Large intestine (tissue), 3 donors: ENCODE measurements around the gene PAQR9. TPM values are rescaled to one million over a fixed set of nuclear protein-coding genes. Genes with fewer than 3 reads are reported as not detected.
"Not testable (repeated sequence)": the region's sequence is repeated elsewhere in the genome, so short reads cannot be mapped to it uniquely, and the experiment has no call there.

ENCODE experiments used
- DNase-seq, 2 donors: peaks; one replicate each; pipeline versions ENCODE4 v3.0.0 to v3.0.0-alpha.2; 2013
- H3K27ac ChIP-seq: one replicate; pipeline ENCODE4 v1.5.1; 2013; ENCODE audit warnings: low read length
- H3K27me3 ChIP-seq: 2 replicates; pipeline ENCODE4 v1.6.1; 2013; ENCODE audit warnings: low read length; ENCODE audit not compliant: control insufficient read depth, insufficient read depth
- H3K36me3 ChIP-seq: 2 replicates; pipeline ENCODE4 v1.6.1; 2013; ENCODE audit warnings: low read length; ENCODE audit not compliant: control insufficient read depth, insufficient read depth
- H3K4me1 ChIP-seq: one replicate; pipeline ENCODE4 v1.6.1; 2013; ENCODE audit warnings: low read length; ENCODE audit not compliant: control insufficient read depth, insufficient read depth
- H3K4me3 ChIP-seq: one replicate; pipeline ENCODE4 v1.5.1; 2013; ENCODE audit warnings: low read length
- H3K9me3 ChIP-seq: one replicate; pipeline ENCODE4 v1.6.1; 2013; ENCODE audit warnings: mild to moderate bottlenecking, low read depth, low read length, moderate library complexity; ENCODE audit not compliant: control insufficient read depth
- WGBS: methylation state at CpG from one replicate; pipeline ENCODE4 v1.1.5; 2013; ENCODE audit warnings: low lambda C conversion rate; ENCODE audit not compliant: insufficient coverage; 5-methylcytosine and 5-hydroxymethylcytosine counted together
- polyA plus RNA-seq: library from polyadenylated mRNA; unstranded; fragments of 120-200 nt; gene quantifications from one replicate; pipeline ENCODE4 v1.2.1, GENCODE V29; 2013

PAQR9 gene
- polyA plus RNA-seq, 1 donor, result 0.13 TPM

GRCh38 chr3:142999881-143000280 lies 36.4 kb upstream of the PAQR9 start:
- no CpG with 5 or more reads among the region's 4 CpGs for WGBS
- Histone ChIP-seq H3K27me3 (no peaks in the 10 kb centered on the region), H3K4me1 (peaks cover 6% of the 10 kb centered on the region), H3K36me3 (no peaks in the 10 kb centered on the region), H3K27ac (peak overlapping the region; percentile 93), H3K4me3 (peak overlapping the region; percentile 88), H3K9me3 (no peaks in the 10 kb centered on the region)
- no peak for DNase-seq

GRCh38 chr3:142998439-142998838 lies 35.0 kb upstream of the PAQR9 start:
- no peak overlapping the region for H3K4me3 ChIP-seq
- H3K4me1 ChIP-seq, result peaks cover 6% of the 10 kb centered on the region
- no peaks in the 10 kb centered on the region for H3K9me3 ChIP-seq
- no CpG with 5 or more reads among the region's 3 CpGs for WGBS
- no peaks in the 10 kb centered on the region for H3K36me3 ChIP-seq
- no peaks in the 10 kb centered on the region for H3K27me3 ChIP-seq
- no peak for DNase-seq
- H3K27ac ChIP-seq, result no peak overlapping the region

GRCh38 chr3:142997330-142997729 lies 33.9 kb upstream of the PAQR9 start:
- H3K4me3 ChIP-seq, result no peak overlapping the region
- H3K27me3 ChIP-seq, result no peaks in the 10 kb centered on the region
- H3K9me3 ChIP-seq, result no peaks in the 10 kb centered on the region
- no CpG with 5 or more reads among the region's 2 CpGs for WGBS
- peaks cover 6% of the 10 kb centered on the region for H3K4me1 ChIP-seq
- no peak overlapping the region for H3K27ac ChIP-seq
- DNase-seq, result no peak
- H3K36me3 ChIP-seq, result no peaks in the 10 kb centered on the region

GRCh38 chr3:142993958-142994442 lies 30.5 kb upstream of the PAQR9 start:
- peak in 1 of 2 donors; percentile 49 for DNase-seq
- Histone ChIP-seq H3K9me3 (no peaks in the 10 kb centered on the region), H3K4me1 (no peaks in the 10 kb centered on the region), H3K36me3 (no peaks in the 10 kb centered on the region), H3K4me3 (no peak overlapping the region), H3K27ac (no peak overlapping the region), H3K27me3 (no peaks in the 10 kb centered on the region)
- 60% methylated on average over 1 of the region's 4 CpGs for WGBS

GRCh38 chr3:142992323-142992722 lies 28.8 kb upstream of the PAQR9 start:
- no CpG with 5 or more reads among the region's 7 CpGs for WGBS
- Histone ChIP-seq H3K27ac (no peak overlapping the region), H3K4me3 (no peak overlapping the region), H3K27me3 (no peaks in the 10 kb centered on the region), H3K9me3 (no peaks in the 10 kb centered on the region), H3K36me3 (no peaks in the 10 kb centered on the region), H3K4me1 (no peaks in the 10 kb centered on the region)
- no peak for DNase-seq

- no peaks in the 10 kb centered on the region for H3K4me1 ChIP-seq
- DNase-seq, result no peak
- no peaks in the 10 kb centered on the region for H3K36me3 ChIP-seq
- H3K9me3 ChIP-seq, result no peaks in the 10 kb centered on the region
- no peak overlapping the region for H3K4me3 ChIP-seq
- H3K27me3 ChIP-seq, result no peaks in the 10 kb centered on the region
- no CpG with 5 or more reads among the region's 5 CpGs for WGBS
- H3K27ac ChIP-seq, result no peak overlapping the region
Measured at GRCh38 chr3:142990721-142991120, 27.2 kb upstream of the PAQR9 start.

GRCh38 chr3:142988826-142989225 lies 25.4 kb upstream of the PAQR9 start:
- not testable (repeated sequence) for H3K36me3 ChIP-seq, H3K4me3 ChIP-seq, H3K27me3 ChIP-seq, DNase-seq, H3K4me1 ChIP-seq, H3K27ac ChIP-seq, H3K9me3 ChIP-seq
- no CpG with 5 or more reads among the region's 3 CpGs for WGBS

- DNase-seq, result not testable (repeated sequence)
Measured at GRCh38 chr3:142988221-142988620, 24.7 kb upstream of the PAQR9 start.

GRCh38 chr3:142987707-142988106 lies 24.2 kb upstream of the PAQR9 start:
- WGBS, result no CpG with 5 or more reads among the region's 7 CpGs
- no peaks in the 10 kb centered on the region for H3K36me3 ChIP-seq
- no peak overlapping the region for H3K27ac ChIP-seq
- no peak overlapping the region for H3K4me3 ChIP-seq
- no peaks in the 10 kb centered on the region for H3K9me3 ChIP-seq
- no peak for DNase-seq
- peaks cover 8% of the 10 kb centered on the region for H3K27me3 ChIP-seq
- no peaks in the 10 kb centered on the region for H3K4me1 ChIP-seq

More at GRCh38 chr3:142988221-142988620, 24.7 kb upstream of the PAQR9 start:
- H3K9me3 ChIP-seq, H3K36me3 ChIP-seq, H3K27me3 ChIP-seq, H3K27ac ChIP-seq, H3K4me1 ChIP-seq, H3K4me3 ChIP-seq: not testable (repeated sequence)
- WGBS, result 100% methylated on average over 1 of the region's 2 CpGs

GRCh38 chr3:142987080-142987700 lies 23.7 kb upstream of the PAQR9 start:
- H3K27ac ChIP-seq, result no peak overlapping the region
- H3K9me3 ChIP-seq, result no peaks in the 10 kb centered on the region
- no peaks in the 10 kb centered on the region for H3K4me1 ChIP-seq
- no peak for DNase-seq
- no peak overlapping the region for H3K4me3 ChIP-seq
- no peaks in the 10 kb centered on the region for H3K36me3 ChIP-seq
- no CpG with 5 or more reads among the region's 5 CpGs for WGBS
- peaks cover 13% of the 10 kb centered on the region for H3K27me3 ChIP-seq

GRCh38 chr3:142984255-142984654 lies 20.8 kb upstream of the PAQR9 start:
- DNase-seq, result no peak
- H3K27ac ChIP-seq, result no peak overlapping the region
- no peaks in the 10 kb centered on the region for H3K9me3 ChIP-seq
- no peaks in the 10 kb centered on the region for H3K4me1 ChIP-seq
- no CpG with 5 or more reads among the region's 3 CpGs for WGBS
- no peaks in the 10 kb centered on the region for H3K36me3 ChIP-seq
- H3K4me3 ChIP-seq, result no peak overlapping the region
- H3K27me3 ChIP-seq, result peaks cover 21% of the 10 kb centered on the region
